GM21737 (cell line): ENCODE measurements around the gene LRP5.
"Not testable (repeated sequence)": the region's sequence is repeated elsewhere in the genome, so short reads cannot be mapped to it uniquely, and the experiment has no call there.

Source experiments
- ATAC-seq: cut with Tn5 transposase; IDR thresholded peaks from one replicate; pipeline ENCODE4 v1.9.1; 2021; ENCODE audit warnings: mild to moderate bottlenecking, moderate library complexity; ENCODE audit not compliant: unreplicated experiment

The LRP5 gene

DNA sequence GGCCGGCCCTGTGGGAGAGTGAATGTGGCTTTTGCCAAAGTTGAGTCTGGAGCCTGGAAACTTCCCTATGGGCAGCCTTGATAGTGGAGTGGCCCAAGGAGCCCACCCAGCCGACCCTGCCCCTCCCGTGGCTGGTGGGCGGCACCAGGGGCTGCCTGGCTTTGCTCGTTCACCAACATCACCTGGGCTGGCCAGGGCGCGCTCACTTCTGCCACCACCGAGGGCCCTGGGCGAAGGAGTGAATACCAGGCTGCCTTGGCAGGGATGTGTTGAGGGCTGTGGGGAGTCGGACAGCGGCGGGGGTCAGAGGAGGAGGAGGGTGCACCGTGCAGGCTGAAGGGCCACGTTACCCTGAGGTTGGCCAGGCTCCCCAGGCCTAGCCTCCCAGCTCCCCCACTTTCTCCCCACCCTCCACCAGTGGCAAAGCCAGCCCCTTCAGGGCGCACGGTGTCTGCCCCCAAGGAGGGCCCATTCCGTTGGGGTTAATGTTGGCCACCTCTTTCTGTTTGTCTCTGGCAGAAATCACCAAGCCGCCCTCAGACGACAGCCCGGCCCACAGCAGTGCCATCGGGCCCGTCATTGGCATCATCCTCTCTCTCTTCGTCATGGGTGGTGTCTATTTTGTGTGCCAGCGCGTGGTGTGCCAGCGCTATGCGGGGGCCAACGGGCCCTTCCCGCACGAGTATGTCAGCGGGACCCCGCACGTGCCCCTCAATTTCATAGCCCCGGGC lies 125.7 kb downstream of the LRP5 start:
- ATAC-seq, result no peak

GRCh38 chr11:68438658-68439259 lies 126.4 kb downstream of the LRP5 start:
- ATAC-seq, result no peak

GRCh38 chr11:68439355-68440065 lies 127.1 kb downstream of the LRP5 start:
- no peak for ATAC-seq

- ATAC-seq, result no peak
These were observed 127.8 kb downstream of the LRP5 start for GRCh38 chr11:68440224-68440623.

GRCh38 chr11:68441466-68442230 lies 129.3 kb downstream of the LRP5 start:
- no peak for ATAC-seq

DNA sequence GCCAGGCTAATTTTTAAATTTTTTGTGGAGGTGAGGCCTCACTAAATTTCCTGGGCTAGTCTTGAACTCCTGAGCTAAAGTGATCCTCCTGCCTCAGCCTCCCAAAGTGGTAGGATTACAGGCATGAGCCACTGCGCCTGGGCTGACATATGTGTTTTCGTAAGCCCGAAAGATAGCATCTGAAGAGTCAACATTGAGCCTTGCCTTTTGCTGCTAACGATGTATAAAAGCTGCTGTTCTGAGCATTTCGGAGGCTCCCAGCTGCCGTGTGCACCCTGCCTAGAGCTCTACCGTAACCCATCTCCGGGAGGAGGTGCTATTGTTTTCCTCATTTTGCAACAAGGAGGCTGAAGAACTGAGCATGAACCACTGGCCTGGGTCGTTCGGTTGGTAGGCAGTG lies 130.0 kb downstream of the LRP5 start:
- ATAC-seq, result no peak

GRCh38 chr11:68444566-68444965 lies 132.2 kb downstream of the LRP5 start:
- no peak for ATAC-seq

DNA sequence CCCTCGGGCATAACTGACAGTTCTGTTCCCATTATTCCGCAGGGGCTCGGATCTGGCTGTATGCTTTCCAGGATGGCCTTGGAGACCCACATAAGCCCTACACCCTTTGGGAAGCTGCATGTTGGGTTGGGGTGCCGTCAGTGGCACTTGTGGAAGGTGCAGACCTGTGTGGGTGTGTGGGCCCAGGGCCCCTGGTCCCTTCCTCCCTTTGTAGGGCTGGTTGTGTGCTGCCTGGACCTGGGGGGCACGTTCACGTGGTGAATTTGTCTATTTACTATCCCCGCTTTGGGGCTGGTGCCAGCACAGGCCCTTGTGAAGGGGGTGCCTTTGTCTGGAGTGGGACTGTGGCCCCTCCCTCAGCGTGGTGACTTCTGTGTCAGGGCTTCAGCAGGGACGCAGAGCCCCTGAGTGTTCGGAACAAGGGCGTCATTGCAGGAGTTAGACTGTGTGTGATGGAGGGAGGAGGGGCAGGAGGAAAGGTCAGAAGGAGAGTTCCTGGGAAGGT lies 133.2 kb downstream of the LRP5 start:
- no peak for ATAC-seq

GRCh38 chr11:68446046-68446725 lies 133.8 kb downstream of the LRP5 start:
- no peak for ATAC-seq

DNA sequence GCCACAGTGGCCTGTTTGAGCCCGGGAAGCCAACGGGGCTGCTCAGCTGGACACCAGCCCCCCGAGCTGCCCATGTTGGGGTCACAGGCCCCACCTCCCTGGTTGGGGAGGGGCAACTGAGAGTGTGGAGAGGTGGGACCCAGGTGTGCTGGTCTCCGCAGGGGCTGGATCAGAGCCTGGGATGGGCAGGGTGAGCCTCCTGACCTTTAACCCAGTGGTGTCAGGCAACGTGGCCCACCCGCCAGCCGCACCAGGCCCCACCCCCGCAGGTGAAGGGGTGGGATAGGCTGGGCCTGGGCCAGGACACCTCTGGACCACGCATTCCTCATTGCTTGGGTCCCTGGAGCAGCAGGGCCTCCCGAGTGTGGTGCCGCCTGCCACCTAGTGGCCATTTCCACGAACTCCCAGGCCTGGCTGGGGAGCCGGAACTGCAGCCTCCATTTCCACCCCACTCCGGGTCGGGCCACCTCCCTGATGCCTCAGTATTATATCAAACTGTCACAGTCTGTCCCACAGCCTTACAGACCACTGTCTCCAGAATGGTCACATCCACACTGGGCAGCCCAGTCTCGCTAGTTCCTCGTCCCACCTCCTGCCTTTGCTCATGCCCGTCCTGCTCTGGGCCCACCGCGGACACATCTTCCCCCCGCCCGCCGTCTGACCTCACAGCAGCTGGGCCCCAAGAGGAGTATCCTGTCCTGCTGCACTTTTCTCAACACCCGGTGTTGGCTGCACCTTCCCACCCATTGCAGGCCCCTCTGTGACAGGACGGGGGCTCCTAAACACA lies 134.8 kb downstream of the LRP5 start:
- ATAC-seq, result peak; percentile 50

DNA sequence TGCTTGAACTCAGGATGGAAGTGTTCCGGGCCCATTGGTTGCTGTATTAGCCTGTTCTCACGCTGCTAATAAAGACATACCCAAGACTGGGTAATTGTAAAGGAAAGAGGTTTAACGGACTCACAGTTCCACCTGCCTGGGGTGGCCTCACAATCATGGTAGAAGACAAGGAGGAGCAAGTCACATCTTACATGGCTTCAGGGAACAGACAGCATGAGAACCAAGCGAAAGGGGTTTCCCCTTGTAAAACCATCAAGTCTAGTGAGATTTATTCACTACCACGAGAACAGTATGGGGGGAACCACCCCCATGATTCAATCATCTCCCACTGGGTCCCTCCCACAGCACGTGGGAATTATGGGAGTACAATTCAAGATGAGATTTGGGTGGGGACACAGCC lies 135.5 kb downstream of the LRP5 start:
- ATAC-seq, result not testable (repeated sequence)

DNA sequence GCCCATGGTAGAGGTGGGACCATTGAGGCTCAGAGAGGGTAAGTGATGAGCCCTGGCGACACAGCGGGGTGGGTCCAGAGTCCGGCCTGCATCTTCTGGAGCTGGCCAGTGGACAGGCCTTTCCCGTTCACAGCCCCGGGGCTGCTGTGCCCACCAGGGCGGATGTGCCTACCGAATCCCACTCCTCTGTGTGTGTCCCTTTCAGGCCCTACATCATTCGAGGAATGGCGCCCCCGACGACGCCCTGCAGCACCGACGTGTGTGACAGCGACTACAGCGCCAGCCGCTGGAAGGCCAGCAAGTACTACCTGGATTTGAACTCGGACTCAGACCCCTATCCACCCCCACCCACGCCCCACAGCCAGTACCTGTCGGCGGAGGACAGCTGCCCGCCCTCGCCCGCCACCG lies 136.2 kb downstream of the LRP5 start:
- ATAC-seq, result no peak

DNA sequence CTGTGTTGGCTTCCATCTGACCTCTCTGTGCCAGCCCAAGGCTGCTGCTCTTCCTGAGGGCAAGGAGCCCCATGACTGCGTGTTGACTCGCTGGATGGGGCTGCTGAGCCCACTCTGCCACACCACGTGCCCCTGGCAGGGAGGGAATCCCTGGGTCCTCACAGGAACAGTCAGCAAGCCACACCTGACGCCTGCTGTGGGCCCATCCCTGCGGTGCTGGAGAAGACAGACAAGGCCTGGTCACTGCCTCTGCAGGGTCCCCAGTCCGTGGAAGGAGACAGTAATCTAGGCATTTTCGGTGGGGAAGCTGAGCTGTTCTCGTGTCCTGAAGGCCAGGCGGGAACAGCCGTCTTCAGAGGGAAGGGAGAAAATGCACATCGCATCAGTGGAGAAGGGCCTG lies 137.6 kb downstream of the LRP5 start:
- no peak for ATAC-seq

DNA sequence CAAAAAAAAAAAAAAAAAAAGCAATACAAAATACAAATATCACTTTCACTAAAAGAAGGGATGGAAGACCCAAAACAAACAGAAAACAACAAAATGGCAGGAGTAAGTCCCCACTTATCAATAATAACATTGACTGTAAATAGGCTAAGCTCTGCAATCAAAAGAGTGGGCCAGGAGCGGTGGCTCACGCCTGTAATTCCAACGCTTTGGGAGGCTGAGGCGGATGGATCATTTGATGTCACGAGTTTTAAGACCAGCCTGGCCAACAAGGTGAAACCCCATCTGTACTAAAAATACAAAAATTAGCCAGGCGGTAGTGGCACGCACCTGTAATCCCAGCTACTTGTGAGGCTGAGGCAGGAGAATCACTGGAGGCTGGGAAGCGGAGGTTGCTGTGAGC lies 138.3 kb downstream of the LRP5 start:
- no peak for ATAC-seq

GRCh38 chr11:68454767-68455166 lies 142.4 kb downstream of the LRP5 start:
- no peak for ATAC-seq

GRCh38 chr11:68455485-68455884 lies 143.1 kb downstream of the LRP5 start:
- no peak for ATAC-seq

GRCh38 chr11:68457216-68457897 lies 145.0 kb downstream of the LRP5 start:
- ATAC-seq, result no peak

DNA sequence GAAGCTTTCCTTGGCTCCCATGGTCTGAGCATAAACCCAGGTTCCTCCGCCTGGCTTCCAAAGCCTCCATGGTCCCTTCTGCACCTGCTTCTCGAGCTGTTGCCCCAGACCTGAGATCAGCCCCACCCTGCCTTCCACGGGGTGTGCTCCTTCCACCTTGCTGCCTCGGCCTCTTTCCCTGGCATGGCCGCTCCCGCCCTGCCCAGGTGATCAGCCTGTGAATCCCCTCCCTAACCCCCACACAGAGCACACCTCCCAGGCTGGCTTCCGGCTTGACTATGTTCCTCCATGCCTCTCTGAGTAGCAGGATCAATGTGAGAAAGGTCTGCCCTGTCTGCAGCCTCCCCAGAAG lies 145.5 kb downstream of the LRP5 start:
- ATAC-seq, result no peak

GRCh38 chr11:68458340-68458739 lies 145.9 kb downstream of the LRP5 start:
- ATAC-seq, result not testable (repeated sequence)
